Measurements from ENCODE around the gene STAB1.

Gene STAB1

DNA sequence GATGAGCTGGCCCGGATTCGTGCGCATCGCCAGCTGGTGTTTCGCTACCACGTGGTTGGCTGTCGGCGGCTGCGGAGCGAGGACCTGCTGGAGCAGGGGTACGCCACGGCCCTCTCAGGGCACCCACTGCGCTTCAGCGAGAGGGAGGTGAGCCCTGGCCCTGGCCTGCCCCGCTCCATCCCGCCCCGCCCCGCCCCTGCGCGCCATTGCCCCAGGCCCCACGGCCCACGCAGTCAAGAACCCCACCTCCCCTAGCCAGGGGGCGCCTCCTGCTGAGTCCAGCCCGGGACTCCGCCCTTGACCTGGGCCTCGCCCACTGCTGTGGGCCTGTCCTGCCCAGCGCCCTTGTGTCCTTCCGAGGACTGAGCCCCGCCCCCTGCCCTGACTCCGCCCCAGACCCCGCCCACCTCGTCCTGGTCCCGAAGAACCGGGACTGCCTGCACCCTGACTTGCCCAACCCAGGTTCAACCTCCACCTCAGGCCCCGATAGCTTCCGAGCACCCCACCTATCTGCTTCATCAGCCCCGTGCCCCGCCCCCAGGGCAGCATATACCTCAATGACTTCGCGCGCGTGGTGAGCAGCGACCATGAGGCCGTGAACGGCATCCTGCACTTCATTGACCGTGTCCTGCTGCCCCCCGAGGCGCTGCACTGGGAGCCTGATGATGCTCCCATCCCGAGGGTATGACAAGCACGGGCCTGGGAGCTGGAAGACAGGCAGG, 23.7 kb downstream of the STAB1 start:
- TF ChIP-seq, protein P1, sequence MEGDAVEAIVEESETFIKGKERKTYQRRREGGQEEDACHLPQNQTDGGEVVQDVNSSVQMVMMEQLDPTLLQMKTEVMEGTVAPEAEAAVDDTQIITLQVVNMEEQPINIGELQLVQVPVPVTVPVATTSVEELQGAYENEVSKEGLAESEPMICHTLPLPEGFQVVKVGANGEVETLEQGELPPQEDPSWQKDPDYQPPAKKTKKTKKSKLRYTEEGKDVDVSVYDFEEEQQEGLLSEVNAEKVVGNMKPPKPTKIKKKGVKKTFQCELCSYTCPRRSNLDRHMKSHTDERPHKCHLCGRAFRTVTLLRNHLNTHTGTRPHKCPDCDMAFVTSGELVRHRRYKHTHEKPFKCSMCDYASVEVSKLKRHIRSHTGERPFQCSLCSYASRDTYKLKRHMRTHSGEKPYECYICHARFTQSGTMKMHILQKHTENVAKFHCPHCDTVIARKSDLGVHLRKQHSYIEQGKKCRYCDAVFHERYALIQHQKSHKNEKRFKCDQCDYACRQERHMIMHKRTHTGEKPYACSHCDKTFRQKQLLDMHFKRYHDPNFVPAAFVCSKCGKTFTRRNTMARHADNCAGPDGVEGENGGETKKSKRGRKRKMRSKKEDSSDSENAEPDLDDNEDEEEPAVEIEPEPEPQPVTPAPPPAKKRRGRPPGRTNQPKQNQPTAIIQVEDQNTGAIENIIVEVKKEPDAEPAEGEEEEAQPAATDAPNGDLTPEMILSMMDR (conservative IDR thresholded peaks at IDR 0.05; ENCODE audit: low read length), result no peak
- no peak for TF ChIP-seq EZH2phosphoT487 (IDR thresholded peaks at IDR 0.05; ENCODE audit: borderline replicate concordance)
- no peaks in the 10 kb centered on the region for H3K79me2 ChIP-seq (ENCODE audit: insufficient read depth, low read length)
- H3K9ac ChIP-seq (ENCODE audit: low read depth, low read length, poor library complexity, severe bottlenecking), result no peak overlapping the region
- H3K4me1 ChIP-seq (ENCODE audit: insufficient read depth, low read length, poor library complexity, severe bottlenecking), result no peaks in the 10 kb centered on the region
- no peak overlapping the region for H3K4me2 ChIP-seq (ENCODE audit: low read depth, low read length, poor library complexity, severe bottlenecking)
- no peaks in the 10 kb centered on the region for H3K9me3 ChIP-seq (ENCODE audit: insufficient read depth, low read depth, low read length)
- no peaks in the 10 kb centered on the region for H3K36me3 ChIP-seq (ENCODE audit: insufficient read depth, low read length)
- no peak overlapping the region for H2AFZ ChIP-seq (ENCODE audit: low read length)
- H3K9me2 ChIP-seq (replicated peaks; ENCODE audit: low read depth, low read length), result no peaks in the 10 kb centered on the region
- no peaks in the 10 kb centered on the region for H4K20me1 ChIP-seq (ENCODE audit: insufficient read depth, low read length, poor library complexity, severe bottlenecking)
- H3F3A ChIP-seq (ENCODE audit: low read depth), result no peaks in the 10 kb centered on the region
- no peak overlapping the region for H3K4me3 ChIP-seq (ENCODE audit: low read length, poor library complexity, severe bottlenecking)
- H3K27me3 ChIP-seq (ENCODE audit: insufficient read depth, low read length, poor library complexity, severe bottlenecking), result no peaks in the 10 kb centered on the region

- Histone ChIP-seq H3K4me2 (ENCODE audit: low read depth, low read length, poor library complexity, severe bottlenecking) (no peak overlapping the region), H3K4me1 (ENCODE audit: insufficient read depth, low read length, poor library complexity, severe bottlenecking) (no peaks in the 10 kb centered on the region), H3K9me2 (replicated peaks; ENCODE audit: low read depth, low read length) (no peaks in the 10 kb centered on the region), H3K79me2 (ENCODE audit: insufficient read depth, low read length) (no peaks in the 10 kb centered on the region), H4K20me1 (ENCODE audit: insufficient read depth, low read length, poor library complexity, severe bottlenecking) (no peaks in the 10 kb centered on the region), H3K9me3 (ENCODE audit: insufficient read depth, low read depth, low read length) (no peaks in the 10 kb centered on the region), H3K27me3 (ENCODE audit: insufficient read depth, low read length, poor library complexity, severe bottlenecking) (no peaks in the 10 kb centered on the region), H3K4me3 (ENCODE audit: low read length, poor library complexity, severe bottlenecking) (no peak overlapping the region), H3F3A (ENCODE audit: low read depth) (no peaks in the 10 kb centered on the region), H3K9ac (ENCODE audit: low read depth, low read length, poor library complexity, severe bottlenecking) (no peak overlapping the region), H2AFZ (ENCODE audit: low read length) (no peak overlapping the region), H3K36me3 (ENCODE audit: insufficient read depth, low read length) (no peaks in the 10 kb centered on the region)
- TF ChIP-seq, protein P1 (conservative IDR thresholded peaks at IDR 0.05; ENCODE audit: low read length), result no peak
- no peak for TF ChIP-seq EZH2phosphoT487 (IDR thresholded peaks at IDR 0.05; ENCODE audit: borderline replicate concordance)
These were observed 24.5 kb downstream of the STAB1 start for GRCh38 chr3:52519445-52520140.

GRCh38 chr3:52520141-52520667, 25.1 kb downstream of the STAB1 start:
- Histone ChIP-seq H3K36me3 (ENCODE audit: insufficient read depth, low read length) (no peaks in the 10 kb centered on the region), H3K9me2 (replicated peaks; ENCODE audit: low read depth, low read length) (no peaks in the 10 kb centered on the region), H3K27me3 (ENCODE audit: insufficient read depth, low read length, poor library complexity, severe bottlenecking) (no peaks in the 10 kb centered on the region), H3K9me3 (ENCODE audit: insufficient read depth, low read depth, low read length) (no peaks in the 10 kb centered on the region), H3K9ac (ENCODE audit: low read depth, low read length, poor library complexity, severe bottlenecking) (no peak overlapping the region), H3K4me2 (ENCODE audit: low read depth, low read length, poor library complexity, severe bottlenecking) (no peak overlapping the region), H2AFZ (ENCODE audit: low read length) (no peak overlapping the region), H4K20me1 (ENCODE audit: insufficient read depth, low read length, poor library complexity, severe bottlenecking) (no peaks in the 10 kb centered on the region), H3K79me2 (ENCODE audit: insufficient read depth, low read length) (no peaks in the 10 kb centered on the region), H3K4me1 (ENCODE audit: insufficient read depth, low read length, poor library complexity, severe bottlenecking) (no peaks in the 10 kb centered on the region), H3K4me3 (ENCODE audit: low read length, poor library complexity, severe bottlenecking) (no peak overlapping the region), H3F3A (ENCODE audit: low read depth) (no peaks in the 10 kb centered on the region)
- TF ChIP-seq, protein P1 (conservative IDR thresholded peaks at IDR 0.05; ENCODE audit: low read length), result no peak
- TF ChIP-seq EZH2phosphoT487 (IDR thresholded peaks at IDR 0.05; ENCODE audit: borderline replicate concordance), result no peak

Measured in Loucy (cell line).